GM18507 (cell line): Measurements from ENCODE around the gene OR5K4.
A peak's percentile ranks its signal among the peaks of the same experiment; 100 is the strongest.

Experiments
- DNase-seq: peaks from one replicate; pipeline ENCODE4 v3.0.0; 2011; ENCODE audit warnings: low read depth; ENCODE audit not compliant: insufficient read length; ENCODE audit errors: extremely low spot score
- FAIRE-seq: peaks from 2 replicates; lab custom pipeline; 2011; peaks lifted over from hg19 to GRCh38; lab: Jason Lieb, UNC

The OR5K4 gene

GRCh38 chr3:98353554-98353953, at the start of gene OR5K4:
OR5K4 (plus strand) TSS chr3:98353854; CDS start chr3:98353854, 0 bp downstream.
- FAIRE-seq = no peak

DNA sequence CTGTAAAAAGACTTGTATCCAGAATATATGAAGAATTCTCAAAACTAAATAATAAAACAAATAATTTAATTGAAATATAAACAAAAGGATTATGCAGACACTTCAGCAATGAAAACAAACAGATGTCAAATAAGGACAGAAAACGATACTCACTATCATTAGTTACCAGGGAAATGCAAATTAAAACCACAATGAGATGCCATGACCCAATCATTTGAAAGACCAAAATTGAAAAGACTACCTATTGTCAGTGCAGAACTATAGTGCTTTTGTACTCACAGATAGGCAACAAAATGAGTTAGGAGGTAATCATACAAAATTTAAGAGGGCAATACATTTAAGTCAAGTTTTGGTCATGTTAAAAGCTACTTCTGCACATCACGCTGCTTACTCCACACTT, 31.6 kb upstream of the OR5K4 start:
- DNase-seq = no peak
- no peak for FAIRE-seq

More at GRCh38 chr3:98353554-98353953, at the start of gene OR5K4:
- DNase-seq = no peak

DNA sequence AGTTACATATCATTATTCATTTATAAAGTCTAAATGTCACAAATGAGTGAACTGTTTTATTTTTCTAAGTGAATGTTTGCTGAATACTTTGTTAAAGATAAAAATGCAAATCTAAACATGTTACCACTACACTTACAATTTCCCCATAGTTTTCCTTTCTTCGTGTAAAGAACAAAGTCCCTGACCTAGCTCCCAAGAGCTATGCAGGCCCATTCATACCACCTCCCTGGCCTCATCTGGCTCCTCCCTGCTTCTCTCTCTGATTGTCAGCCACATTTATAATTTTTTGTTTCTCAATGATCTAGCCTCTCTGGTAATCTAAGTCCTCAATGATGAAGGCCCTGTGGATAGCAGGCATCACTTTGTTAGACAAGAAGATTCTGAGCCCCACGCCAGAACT, 31.0 kb upstream of the OR5K4 start:
- DNase-seq (no peak), FAIRE-seq (no peak)

DNA sequence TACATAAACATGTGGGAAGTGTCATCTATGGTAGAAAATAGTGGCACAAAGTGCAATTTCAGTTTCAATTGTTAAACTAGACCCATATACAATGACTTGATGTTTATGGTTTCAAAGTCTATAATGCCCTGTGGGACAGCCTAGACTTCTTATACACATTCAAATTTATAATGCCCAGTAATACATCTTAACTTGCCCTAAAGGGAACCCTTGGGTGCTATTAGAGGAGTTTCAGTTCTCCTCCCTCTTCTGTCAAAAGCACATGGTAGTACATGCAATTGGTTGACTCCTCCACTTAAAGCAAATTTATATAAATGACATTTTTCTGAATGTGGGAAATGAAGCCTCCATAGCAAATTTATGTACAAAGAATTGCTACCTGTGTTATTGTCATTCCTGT, 30.2 kb upstream of the OR5K4 start:
- DNase-seq = no peak
- no peak for FAIRE-seq

GRCh38 chr3:98325055-98325454, 28.6 kb upstream of the OR5K4 start:
- no peak for DNase-seq
- no peak for FAIRE-seq

- DNase-seq = no peak
- FAIRE-seq = no peak
Measured at GRCh38 chr3:98326105-98326893, 27.4 kb upstream of the OR5K4 start.

- no peak for DNase-seq
- FAIRE-seq = peak; percentile 35
Measured at GRCh38 chr3:98326945-98327344, 26.7 kb upstream of the OR5K4 start.

- no peak for DNase-seq
- FAIRE-seq = no peak
Measured at GRCh38 chr3:98328933-98329332, 24.7 kb upstream of the OR5K4 start.

GRCh38 chr3:98329392-98330124, 24.1 kb upstream of the OR5K4 start:
- peak; percentile 87 for FAIRE-seq
- no peak for DNase-seq

DNA sequence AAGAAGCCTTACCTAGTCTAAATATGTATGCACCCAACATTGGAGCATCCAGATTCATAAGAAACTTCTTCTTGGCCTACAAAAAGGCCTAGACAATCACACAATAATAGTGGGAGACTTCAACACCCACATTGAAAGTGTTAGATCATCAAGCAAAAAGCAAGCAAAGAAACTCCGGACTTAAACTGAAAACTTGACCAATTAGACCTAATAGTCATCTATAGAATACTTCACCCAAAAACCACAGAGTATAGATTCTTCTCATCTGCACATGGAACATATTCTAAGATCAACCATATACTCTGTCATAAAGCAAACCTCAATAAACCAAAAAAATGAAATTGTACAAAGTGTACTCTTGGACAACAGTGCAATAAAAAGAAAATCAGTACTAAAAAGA, 22.3 kb upstream of the OR5K4 start:
- FAIRE-seq (no peak), DNase-seq (no peak)

DNA sequence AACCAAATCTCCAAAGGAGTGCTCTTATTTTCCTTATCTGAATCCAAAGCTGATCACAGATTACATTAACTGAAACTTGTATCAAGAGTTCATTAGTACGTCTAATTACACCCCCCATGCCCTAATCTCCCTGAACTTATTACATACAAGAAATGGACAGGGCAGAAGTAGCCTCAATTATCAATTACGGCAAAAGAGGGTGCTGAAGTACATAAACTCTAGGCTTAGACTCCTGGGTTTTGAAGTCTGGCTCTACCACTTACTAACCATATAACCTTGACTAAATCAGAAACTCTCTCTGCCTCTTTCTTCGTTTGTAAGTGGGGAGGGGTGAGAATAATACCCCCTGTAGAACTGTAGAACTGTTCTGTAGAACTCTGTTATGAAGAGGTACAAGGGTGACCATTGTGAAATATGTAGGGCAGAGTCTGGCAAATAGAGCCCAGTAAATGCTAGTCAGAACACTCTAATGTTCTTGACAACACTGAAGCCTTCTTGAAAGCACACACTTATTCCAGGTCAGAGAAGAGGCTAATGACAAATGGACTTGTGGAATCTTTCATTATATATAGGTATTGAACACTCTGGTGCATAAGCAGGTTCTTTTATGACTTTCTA, 19.6 kb upstream of the OR5K4 start:
- FAIRE-seq (peak; percentile 90), DNase-seq (no peak)

DNA sequence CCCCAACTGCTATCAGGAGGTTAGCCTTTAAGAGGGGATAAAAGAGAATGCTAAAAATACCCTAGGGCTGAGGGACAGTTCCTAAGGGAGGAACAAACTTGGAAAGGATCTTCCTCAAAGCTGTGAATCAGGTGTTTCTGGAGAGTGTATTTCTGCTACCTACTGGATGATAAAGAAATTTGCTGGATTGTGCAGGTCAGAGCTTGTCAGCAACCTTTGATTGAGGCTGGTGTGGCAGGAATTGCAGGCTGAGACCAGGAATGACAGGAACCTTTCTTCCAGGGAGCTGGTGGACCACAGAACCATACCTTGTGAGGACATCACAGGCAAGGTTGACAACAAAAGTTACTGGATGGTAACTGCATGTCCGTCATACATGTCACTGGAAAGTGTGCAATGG, 14.6 kb upstream of the OR5K4 start:
- DNase-seq = no peak
- FAIRE-seq = no peak

GRCh38 chr3:98341758-98342157, 11.9 kb upstream of the OR5K4 start:
- no peak for DNase-seq
- no peak for FAIRE-seq

DNA sequence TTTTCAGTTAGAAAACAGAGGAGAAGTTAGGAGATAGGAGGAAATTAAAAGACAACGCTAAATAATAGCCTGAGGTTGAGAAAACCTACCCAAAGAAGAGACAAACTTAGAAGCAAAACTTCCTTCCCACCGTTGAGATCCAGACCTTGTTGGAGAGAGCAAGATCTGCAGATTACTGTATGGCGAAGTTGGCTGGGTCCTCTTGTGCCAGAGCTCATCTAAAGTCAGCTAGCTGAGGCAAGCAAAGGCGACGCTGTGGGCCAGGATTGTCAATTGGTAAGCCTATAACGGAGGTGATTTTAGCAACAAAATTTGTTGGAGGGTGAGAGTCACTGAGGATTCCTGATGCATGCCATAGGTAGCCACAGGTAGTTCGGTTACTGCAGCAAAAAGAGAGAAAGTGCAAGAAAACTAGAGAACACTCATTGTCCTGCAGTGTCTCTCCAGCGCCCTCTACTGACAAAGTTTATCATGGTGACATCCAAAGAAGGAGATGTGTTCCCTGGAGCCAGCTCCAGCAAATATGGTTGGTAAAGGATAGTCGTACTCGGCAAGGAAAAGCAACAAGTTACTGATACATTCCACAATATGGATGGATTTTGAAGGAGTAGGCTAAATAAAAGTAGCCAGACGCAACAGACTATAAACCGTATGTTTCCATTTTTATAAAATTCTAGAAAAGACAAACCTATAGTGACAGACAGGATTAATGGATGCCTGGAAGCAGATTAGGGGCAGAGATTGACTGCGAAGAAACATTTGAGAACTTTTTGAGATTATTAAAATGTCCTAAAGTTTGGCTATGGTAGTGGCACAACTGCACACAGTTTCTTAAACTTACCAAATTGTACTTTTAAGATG, 9.8 kb upstream of the OR5K4 start:
- FAIRE-seq (peak; percentile 81), DNase-seq (no peak)

DNA sequence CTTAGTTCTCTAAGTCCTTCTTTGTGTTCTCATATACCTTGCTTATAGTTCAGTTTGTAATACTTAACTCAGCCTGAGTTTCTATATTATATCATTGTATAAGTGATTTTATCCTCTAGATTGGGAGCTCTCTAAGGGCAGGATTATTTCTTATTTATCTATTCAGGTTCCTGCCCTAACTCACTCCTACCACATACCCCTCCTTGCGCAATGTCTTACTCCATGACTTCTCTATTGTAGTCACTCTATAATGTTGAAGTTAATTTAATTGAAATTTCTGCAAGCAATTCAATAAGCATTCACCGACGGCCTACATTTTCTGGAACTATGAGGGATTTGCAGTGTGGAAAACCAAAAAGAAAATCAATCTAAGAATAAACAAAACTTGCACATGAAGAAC, 3.6 kb upstream of the OR5K4 start:
- DNase-seq = no peak
- FAIRE-seq = no peak

- FAIRE-seq = no peak
Measured at GRCh38 chr3:98359250-98359649, 5.6 kb downstream of the OR5K4 start.

GRCh38 chr3:98359993-98360675, 6.5 kb downstream of the OR5K4 start:
- FAIRE-seq = peak; percentile 65
- no peak for DNase-seq

More at GRCh38 chr3:98359250-98359649, 5.6 kb downstream of the OR5K4 start:
- no peak for DNase-seq

DNA sequence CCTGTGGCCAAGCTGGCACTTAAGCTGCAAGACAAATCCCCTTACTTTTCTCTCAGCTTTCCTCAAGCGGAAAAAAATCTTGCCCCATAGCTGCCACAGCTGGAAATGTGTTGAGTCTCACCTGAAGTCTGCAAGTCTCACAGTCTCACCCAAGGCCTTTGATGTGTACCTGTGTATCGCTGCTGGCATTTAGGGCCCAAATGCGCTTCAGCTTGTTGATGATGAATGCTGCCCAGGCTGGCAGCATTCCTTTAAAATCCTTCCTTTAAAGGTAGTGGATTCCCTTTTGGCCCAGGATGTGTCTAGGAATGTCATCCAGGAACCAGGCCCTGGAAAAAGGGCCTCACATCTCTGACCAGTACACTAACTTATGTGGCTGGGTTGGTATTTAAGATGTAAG, 7.0 kb downstream of the OR5K4 start:
- no peak for DNase-seq
- no peak for FAIRE-seq

GRCh38 chr3:98361289-98361688, 7.6 kb downstream of the OR5K4 start:
- no peak for DNase-seq
- FAIRE-seq = peak; percentile 21
